ENCODE measurements around the gene TSPAN4.

The TSPAN4 gene

DNA sequence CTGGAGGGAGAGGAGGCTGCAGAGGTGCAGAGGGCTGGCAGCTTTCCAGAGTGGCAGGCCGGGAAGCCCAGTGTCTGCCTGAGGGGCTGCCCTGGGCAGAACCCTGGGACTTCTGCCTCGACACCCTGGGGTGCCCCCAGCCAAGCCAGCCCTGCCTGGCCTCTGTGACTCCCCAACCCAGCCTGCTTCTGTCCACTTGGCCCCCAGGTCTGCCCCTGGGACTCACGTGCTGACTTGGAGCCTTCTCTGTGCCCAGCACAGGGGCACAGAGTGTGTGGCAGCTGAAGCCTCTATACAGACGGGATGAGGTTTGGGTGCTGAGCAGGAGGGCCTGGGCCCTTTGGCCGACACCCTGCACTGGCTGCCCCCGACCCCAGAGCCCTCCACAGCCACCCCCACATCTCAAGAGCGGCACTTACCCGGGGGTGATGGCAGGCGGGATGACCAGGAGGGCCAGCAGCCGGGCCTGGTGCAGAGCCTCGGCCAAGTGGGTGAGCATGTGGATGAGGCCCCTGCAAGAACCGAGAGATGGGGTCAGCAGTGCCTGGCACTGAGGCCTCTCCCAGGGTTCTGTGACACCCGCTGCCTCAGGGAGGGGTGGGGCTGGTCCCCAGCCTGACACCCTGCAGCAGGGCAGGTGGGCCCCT, 50.5 kb downstream of the TSPAN4 start:
- no peak for DNase-seq

DNA sequence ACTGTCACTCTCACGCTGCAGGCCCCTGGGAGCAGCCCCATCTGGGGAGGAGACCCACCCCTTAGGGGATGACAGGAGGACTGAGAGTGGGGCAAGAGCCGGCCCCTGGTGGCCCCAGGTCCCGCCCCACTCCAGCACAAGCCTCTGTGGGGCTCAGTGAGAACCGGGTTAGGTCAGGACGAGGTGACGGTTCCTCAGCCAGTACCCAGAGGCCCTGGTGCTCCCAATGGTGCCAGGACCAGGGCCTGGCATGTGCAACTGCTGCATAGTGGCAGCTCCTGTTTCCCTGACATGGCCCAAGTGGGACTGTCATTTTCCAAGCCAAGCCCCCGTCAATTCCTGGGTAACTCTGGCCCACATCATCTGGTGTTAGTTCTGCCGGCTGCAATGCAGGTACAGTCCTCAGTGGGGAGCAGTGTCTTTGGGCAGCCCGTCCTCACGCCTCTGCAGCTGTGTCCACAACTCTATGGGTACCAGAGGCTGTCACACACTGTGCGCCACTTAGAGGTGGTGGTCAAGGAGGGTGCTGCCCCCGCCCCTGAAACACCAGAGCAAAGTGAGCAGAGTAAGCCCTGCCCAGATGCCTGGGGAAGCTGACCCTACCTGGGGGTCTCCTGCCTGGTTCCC, 52.0 kb downstream of the TSPAN4 start:
- no peak for DNase-seq

- no peak for DNase-seq
Measured at GRCh38 chr11:895331-896110, 52.9 kb downstream of the TSPAN4 start.

DNA sequence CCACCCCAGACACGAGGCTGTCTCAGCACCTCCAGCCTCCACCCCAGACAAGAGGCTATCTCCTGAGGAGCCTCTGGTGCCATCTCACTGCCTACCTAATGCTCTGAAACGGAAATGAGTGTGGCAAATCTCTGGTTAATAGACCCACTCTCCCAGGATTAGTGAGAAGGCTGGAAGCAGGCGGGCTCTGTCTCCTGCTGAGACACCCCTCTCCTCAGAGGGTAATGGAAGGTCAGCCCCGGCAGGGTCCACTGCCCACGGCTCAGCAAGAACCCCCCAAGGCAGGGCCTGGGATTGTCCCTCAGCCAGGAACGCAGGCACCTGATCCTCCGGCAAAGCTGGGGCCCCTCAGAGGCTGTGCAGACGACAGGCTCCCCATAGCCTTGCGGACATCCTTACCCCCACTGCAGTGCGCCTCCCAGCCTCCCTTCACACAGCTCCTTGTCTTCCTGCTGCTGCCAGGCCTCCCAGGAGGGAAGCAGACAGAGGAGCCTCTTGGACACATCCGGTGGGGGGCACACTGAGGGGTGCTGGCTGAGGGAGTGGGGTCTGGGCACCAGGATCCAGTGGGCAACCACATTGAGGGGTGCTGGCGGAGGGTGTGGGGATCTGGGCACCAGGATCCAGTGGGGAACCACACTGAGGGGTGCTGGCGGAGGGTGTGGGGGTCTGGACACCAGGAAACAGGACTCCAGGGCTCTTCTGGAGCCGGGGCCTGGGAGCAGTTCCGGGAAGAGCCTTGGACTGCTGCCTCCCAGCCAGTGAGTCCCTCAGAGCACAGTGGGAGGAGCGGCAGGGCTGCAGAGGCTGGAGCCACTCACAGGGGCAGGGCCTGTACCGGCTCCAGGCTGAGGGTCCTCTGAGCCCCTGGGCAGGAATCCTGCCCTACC, 54.8 kb downstream of the TSPAN4 start:
- DNase-seq = no peak

DNA sequence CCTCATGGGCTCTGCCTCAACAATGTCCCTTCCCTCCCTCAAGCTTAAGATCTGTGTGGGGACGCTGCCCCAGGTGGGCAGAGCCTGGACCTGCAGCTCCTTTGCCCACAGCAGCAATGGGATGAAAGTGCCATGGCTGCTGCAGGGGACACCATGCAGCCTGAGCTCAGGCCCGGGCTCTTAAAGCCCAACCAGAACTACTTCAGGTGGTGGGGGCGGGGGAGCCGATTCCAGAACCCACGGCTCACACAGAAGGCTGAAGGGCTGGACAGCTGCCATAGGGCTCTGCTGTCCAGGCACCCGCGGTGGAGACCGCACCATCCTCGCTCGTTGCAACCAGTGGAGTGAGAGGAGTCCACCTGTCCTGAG, 55.5 kb downstream of the TSPAN4 start:
- DNase-seq = no peak

DNA sequence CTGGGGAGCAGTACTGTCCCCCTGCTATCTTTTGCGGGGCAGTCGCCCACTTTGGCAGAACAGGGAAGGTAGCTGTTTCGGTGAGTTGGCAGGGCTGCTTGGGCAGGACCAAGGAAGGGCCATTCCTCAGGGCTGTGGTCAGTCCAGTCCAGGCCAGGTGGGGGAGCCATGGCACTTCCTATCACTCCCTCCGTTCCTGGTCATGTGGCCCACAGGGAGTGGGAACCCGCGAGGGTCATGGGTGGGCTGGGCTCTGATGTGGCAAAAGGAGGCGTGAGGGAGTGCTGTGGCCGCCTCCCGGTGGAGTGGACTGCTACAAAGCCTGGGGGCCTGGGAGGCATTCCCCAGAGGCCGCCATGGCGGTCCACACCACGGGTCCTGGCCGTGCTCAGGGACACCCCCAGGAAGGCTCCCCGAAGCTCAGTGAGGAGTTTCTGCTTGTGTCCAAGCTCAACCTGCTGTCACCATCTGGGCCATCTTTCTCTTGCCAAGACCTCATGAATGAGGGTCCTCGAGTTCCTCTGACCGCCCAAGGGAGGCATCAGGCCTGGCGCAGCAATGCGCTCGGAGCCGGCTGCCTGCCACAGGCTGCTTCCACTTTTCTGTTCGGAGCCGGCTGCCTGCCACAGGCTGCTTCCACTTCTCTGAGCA, 56.0 kb downstream of the TSPAN4 start:
- DNase-seq = no peak

DNA sequence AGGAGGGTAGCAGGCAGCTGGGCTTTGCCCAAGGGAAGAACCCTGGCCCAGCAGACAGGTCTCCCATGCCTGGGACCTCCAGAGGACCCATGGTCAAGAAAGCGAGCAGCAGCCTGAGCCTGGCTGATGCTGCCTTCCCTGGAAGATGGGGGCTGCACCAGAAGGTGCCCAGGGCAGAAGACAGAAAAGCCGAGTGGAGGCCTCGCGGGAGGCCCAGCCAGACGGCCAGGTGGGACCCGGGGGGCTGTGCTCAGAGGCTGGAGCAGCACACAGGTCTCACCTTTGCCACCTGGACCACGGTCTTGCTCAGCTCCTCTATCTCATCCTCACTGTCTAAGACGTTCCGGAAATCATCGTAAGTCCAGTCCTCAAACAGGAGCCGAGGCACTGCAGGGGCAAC, 57.1 kb downstream of the TSPAN4 start:
- no peak for DNase-seq

DNA sequence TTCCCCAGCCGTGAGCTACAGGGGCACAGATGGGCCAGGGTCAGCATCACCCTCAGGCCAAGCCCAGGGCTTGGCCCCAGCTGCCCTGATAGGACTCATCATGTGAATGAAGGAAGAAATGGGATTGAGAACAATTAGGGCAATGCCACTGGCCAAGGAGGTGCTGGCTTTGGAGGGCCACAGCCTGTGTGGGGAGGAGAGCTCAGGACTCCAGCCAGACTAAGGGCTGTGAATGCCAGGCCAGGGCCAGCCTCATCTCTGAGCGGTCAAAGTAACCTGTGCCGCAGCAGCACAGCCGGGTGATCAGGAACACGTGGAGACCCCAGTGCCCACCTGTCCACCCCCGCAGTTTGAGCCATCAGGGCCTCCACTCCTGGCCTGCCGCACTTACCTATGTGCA, 57.9 kb downstream of the TSPAN4 start:
- no peak for DNase-seq

GRCh38 chr11:901452-902061, 58.9 kb downstream of the TSPAN4 start:
- no peak for DNase-seq

DNA sequence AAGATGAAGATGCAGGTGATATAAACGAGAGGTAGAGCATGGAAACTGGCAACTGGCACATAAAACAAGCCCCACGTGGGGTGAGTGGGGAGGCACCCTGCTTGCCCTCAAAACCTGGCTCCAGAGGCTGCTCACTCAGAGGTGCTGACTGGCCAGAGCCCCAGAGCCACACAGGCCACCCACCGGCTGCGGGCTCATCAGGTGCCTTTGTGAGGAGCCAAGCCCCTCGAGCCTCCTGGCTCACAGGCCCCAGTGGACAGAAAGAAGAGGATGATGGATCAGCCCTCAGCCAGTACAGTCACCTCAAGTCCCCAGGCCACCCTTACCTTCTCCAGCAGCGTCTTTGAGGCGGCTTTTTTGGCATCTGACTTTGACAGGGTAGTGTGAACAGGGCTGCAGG, 61.7 kb downstream of the TSPAN4 start:
- no peak for DNase-seq

DNA sequence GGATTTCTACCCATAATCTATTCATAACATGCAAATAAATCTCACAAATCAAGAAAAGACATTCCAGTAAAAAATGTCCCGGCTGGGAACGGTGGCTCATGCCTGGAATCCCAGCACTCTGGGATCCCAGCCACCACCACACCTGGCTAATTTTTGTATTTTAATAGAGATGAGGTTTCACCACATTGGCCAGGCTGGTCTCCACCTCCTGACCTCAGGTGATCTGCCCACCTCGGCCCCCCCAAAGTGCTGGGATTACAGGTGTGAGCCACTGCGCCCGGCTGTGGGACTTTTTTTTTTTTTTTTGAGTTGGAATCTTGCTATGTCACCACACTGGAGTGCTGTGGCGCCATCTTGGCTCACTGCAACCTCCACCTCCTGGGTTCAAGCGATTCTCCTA, 63.3 kb downstream of the TSPAN4 start:
- DNase-seq = no peak

DNA sequence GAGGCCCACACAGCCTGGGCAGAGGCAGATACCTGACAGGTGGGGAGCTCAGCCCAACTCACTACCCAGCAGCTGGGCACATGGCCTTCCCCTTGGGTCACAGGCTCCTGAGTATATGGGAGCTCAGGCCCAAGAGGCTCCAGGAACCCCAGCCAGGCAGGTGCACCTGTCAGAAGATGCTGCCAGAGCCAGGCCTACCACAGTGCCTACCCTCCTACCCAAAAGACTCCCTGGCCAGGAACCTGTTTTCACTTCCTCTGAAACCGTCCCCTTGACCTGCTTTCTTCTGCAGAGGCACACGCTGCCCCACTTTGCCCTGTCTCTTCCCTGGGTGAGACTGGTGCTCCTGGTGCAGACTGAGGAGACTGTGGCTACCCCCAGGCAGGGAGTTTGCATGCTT, 65.0 kb downstream of the TSPAN4 start:
- DNase-seq = no peak

DNA sequence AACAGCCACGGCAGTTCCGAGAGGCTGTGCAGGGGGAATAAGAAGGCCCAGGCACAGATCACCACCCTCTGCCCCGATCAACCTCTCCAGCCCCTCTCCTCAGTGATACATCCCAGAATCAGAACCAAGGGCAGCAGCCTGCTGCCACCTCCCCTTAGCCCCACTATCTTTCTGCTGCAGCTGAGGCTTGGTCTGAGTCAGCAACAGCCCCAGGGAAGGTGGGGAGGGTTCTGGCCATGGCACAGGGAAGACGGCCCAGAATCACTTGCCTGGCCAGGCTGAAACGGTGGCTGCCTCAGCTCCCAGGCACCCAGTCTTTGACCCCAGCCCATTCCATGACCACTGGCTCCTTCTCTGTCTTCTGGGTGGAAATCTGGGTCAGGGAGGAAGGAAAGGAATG, 65.6 kb downstream of the TSPAN4 start:
- DNase-seq = no peak

DNA sequence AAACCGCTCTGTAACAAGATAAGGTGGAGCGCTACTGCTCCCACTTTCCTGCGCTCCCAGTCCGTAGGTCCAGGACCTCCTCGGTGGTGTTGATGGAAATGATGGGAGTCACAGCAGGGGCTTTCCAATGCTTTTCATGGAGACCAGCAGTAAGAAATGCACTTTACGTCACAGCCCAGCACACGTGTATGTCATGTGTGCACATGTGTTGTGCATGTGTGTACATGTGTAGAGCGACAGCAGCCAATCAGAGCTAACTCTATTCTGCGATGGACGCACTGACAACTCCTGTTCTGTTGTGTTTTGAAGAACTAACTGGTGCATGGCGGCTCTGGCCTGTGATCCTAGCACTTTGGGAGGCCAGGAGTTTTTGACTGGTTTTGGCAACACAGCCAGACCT, 66.8 kb downstream of the TSPAN4 start:
- DNase-seq = no peak

- no peak for DNase-seq
Measured at GRCh38 chr11:910044-910588, 67.5 kb downstream of the TSPAN4 start.

DNA sequence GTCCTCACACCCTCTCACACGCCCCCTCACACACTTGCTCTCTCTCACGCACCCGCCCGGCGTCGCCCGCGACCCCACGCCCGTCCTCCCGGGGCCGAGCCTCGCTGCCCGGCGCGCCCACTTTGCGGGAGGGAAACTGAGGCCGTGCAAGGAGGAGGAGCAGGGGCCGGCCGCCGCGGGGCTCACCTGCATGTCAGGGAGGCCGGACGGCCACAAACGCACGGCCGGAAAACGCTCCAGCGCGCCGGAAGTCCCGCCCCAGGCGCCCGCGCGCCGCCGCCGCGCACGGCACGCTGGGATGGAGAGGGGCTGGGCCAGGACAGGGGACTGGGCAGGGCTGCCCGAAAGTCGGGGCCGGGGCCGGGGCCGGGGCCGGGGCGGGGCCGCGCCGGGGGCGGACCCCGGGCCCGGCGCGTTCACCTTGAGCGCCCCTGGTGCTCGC, 68.0 kb downstream of the TSPAN4 start, which contains the start of gene CHID1:
TSS of gene CHID1 (minus strand) at position 222 of the 442 bp plus-strand sequence. CDS start 5,994 bp downstream, outside the sequence.
- peak; percentile 56 for DNase-seq

DNA sequence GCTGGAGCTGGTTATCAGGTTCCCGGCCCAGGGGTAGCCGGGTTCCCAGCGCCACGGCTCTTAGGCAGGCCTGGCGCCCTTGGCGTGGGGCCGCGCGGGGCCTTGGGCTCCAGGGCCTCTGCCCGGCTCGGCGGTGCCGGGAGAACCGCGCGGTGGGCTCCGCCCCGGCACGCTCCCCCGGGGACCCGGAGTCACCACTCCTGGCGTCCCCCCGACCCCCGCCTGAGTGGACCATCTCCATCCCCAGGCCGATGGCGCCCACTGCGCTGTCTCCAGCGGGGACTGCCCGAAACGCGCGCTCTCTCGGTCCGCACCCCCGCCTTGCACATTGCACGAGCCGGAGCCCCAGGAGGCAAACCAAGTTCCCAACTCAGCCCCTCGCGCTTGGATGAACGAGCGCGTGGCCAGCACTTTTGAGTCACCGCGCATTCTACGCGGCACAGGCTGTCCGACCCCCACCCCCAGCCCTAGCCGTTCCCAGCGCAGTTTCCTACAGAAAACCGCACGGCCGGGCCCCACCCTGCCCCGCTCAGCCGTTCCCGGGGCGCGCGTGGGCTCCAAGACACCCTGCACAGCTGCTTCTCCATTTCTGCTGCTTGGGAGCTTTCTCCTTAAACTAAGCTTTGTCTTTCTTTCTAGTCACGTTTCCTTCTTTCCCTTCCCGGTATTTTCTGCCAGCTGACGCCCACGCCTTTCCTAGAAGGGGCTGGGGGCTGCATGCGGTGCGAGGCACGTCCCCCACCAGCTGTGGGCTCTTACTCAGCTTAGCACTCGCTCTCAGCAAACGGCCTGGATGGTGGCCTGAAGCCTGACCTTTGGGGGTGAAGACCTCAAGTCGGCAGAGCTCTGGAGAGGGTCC, 68.6 kb downstream of the TSPAN4 start:
- DNase-seq = no peak

DNA sequence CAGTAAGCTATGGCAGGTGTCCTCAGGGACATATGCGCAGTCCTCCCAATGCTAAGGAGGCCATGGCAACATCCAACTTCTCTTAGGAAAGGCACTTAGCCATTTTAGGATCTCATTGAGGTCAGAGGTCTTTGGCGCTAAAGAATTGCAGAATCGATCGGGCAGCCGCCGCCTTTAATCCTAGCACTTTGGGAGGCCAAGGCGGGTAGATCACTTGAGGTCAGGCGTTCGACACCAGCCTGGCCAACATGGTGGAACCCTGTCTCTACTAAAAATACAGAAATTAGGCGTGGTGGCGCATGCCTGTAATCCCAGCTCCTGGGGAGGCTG, 69.2 kb downstream of the TSPAN4 start:
- no peak for DNase-seq

GRCh38 chr11:912266-912665, 69.6 kb downstream of the TSPAN4 start:
- no peak for DNase-seq

GRCh38 chr11:913043-913442, 70.4 kb downstream of the TSPAN4 start:
- no peak for DNase-seq

GRCh38 chr11:914204-914603, 71.6 kb downstream of the TSPAN4 start:
- no peak for DNase-seq

Measured in NCI-H2107 (cell line).